ENCODE measurements around the gene ERMN. TPM values are rescaled to one million over a fixed set of nuclear protein-coding genes. Genes with fewer than 3 reads are reported as not detected.
"Not testable (repeated sequence)": the region's sequence is repeated elsewhere in the genome, so short reads cannot be mapped to it uniquely, and the experiment has no call there.

ERMN gene
- total RNA-seq, 2 experiments from 2014 or later = 1.9 to 2.0 TPM

DNA sequence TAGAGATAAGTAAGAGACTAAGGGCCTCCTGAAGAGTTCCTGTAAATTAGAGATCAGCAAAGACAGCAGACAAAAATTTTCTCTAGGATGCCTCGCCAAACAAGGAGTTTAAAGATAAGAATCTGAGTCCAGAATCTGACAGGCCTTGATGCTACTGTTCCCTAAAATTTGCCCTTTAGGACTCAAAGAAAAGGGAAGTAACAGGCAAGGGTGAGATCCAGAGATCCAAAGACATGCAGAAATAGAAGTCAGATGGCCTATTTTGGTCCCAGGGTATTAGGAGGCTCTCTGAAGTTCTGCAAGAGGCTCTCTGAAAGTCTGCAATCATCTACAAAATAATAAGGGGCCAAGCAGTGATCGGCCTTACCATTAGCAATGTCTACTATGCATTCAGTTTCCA, 35.1 kb downstream of the ERMN start:
- no peak for DNase-seq
- H3K9me3 Mint-ChIP-seq = no peaks in the 10 kb centered on the region
- H3K27ac Mint-ChIP-seq = no peak overlapping the region
- H3K36me3 Mint-ChIP-seq = no peaks in the 10 kb centered on the region
- no peaks in the 10 kb centered on the region for H3K27me3 Mint-ChIP-seq
- no peaks in the 10 kb centered on the region for H3K4me1 Mint-ChIP-seq
- H3K4me3 Mint-ChIP-seq = no peak overlapping the region

GRCh38 chr2:157287160-157287559, 38.5 kb downstream of the ERMN start:
- Mint-ChIP-seq H3K4me1 (no peaks in the 10 kb centered on the region), H3K36me3 (no peaks in the 10 kb centered on the region), H3K4me3 (no peak overlapping the region), H3K27ac (no peak overlapping the region), H3K27me3 (no peaks in the 10 kb centered on the region), H3K9me3 (no peaks in the 10 kb centered on the region)
- no peak for DNase-seq

GRCh38 chr2:157283468-157283867, 42.2 kb downstream of the ERMN start:
- H3K4me3 Mint-ChIP-seq = no peak overlapping the region
- H3K27ac Mint-ChIP-seq = no peak overlapping the region
- H3K9me3 Mint-ChIP-seq = peaks cover 1% of the 10 kb centered on the region
- no peaks in the 10 kb centered on the region for H3K36me3 Mint-ChIP-seq
- H3K27me3 Mint-ChIP-seq = peaks cover 17% of the 10 kb centered on the region
- H3K4me1 Mint-ChIP-seq = no peaks in the 10 kb centered on the region
- no peak for DNase-seq

GRCh38 chr2:157281316-157281715, 44.3 kb downstream of the ERMN start:
- peaks cover 1% of the 10 kb centered on the region for H3K9me3 Mint-ChIP-seq

GRCh38 chr2:157279311-157279710, 46.3 kb downstream of the ERMN start:
- H3K9me3 Mint-ChIP-seq, H3K4me3 Mint-ChIP-seq, DNase-seq, H3K4me1 Mint-ChIP-seq, H3K36me3 Mint-ChIP-seq, H3K27ac Mint-ChIP-seq: not testable (repeated sequence)
- H3K27me3 Mint-ChIP-seq = peaks cover 38% of the 10 kb centered on the region

More at GRCh38 chr2:157281316-157281715, 44.3 kb downstream of the ERMN start:
- Mint-ChIP-seq H3K36me3 (no peaks in the 10 kb centered on the region), H3K4me1 (no peaks in the 10 kb centered on the region), H3K4me3 (no peak overlapping the region), H3K27me3 (peaks cover 36% of the 10 kb centered on the region), H3K27ac (no peak overlapping the region)
- no peak for DNase-seq

DNA sequence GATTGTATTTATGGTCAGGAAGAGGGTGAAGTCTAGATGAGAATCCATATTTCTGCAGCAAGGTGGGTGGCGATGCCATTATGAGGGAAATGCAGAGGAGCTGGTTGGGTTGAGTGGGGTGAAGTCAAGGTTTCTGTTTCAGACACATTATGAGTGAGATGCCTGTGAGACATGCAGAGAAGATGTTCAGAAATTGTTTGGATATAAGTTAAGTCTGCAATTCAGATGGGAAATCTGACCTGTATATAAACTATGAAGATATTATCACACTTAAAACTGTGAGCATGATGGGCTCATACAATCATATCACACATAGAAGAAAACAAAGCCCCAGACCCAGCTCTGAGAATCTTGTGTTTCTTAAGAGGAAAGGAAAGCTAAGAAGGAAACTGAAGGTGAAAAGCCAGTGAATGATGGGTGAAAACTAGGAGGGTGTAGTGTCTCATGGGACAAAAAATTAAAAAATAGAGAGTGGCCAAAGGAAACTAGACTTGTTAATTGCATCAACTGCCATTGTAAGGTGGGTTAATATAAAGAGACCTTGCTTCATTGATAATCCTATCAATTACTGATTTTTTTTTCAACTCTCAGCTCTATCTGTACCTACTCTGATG, 53.9 kb downstream of the ERMN start:
- H3K36me3 Mint-ChIP-seq = no peaks in the 10 kb centered on the region
- no peak overlapping the region for H3K4me3 Mint-ChIP-seq
- peaks cover 32% of the 10 kb centered on the region for H3K27me3 Mint-ChIP-seq
- H3K27ac Mint-ChIP-seq = no peak overlapping the region
- H3K9me3 Mint-ChIP-seq = no peaks in the 10 kb centered on the region
- DNase-seq = no peak
- peaks cover 16% of the 10 kb centered on the region for H3K4me1 Mint-ChIP-seq

DNA sequence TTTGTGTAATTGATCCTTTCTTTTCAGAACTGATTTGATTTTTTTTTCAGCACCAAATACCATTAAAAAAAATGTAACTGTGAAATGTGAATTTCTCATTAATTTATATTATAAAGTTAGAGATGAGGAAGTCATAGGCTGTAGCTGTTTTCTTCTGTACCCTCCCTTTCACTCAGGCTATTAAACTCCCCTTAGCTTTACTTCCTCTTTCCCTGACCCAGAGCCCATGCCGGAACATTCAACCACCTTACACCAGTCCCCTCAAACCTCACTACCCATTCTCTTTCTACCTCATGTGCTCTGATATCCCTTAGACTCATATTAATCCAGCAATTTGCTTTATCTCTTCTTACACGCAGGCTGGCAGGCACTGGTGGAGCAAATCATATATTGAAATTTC, 55.7 kb downstream of the ERMN start:
- no peaks in the 10 kb centered on the region for H3K9me3 Mint-ChIP-seq
- H3K4me3 Mint-ChIP-seq = no peak overlapping the region
- DNase-seq = no peak
- H3K27ac Mint-ChIP-seq = no peak overlapping the region
- H3K4me1 Mint-ChIP-seq = peaks cover 16% of the 10 kb centered on the region
- peaks cover 28% of the 10 kb centered on the region for H3K27me3 Mint-ChIP-seq
- H3K36me3 Mint-ChIP-seq = no peaks in the 10 kb centered on the region

GRCh38 chr2:157269060-157269459, 56.6 kb downstream of the ERMN start:
- H3K4me1 Mint-ChIP-seq = peaks cover 16% of the 10 kb centered on the region
- H3K9me3 Mint-ChIP-seq = no peaks in the 10 kb centered on the region
- peaks cover 24% of the 10 kb centered on the region for H3K27me3 Mint-ChIP-seq
- no peak for DNase-seq
- no peaks in the 10 kb centered on the region for H3K36me3 Mint-ChIP-seq
- no peak overlapping the region for H3K4me3 Mint-ChIP-seq
- no peak overlapping the region for H3K27ac Mint-ChIP-seq

Other genes starting within 250 kb of the ERMN start
- gene GALNT5, start 68.1 kb downstream of the ERMN start, total RNA-seq = not detected
- gene CYTIP, start 118.3 kb upstream of the ERMN start, total RNA-seq = 100 to 1,000 TPM; 302 to 304 TPM

All from activated naive CD8-positive, alpha-beta T cell treated with anti-CD3 and anti-CD28 coated beads for 36 hours (primary cell).